Liver (tissue), 9 donors: Measurements from ENCODE around the gene STEAP3. TPM values are rescaled to one million over a fixed set of nuclear protein-coding genes. Genes with fewer than 3 reads are reported as not detected.

Source experiments
- DNase-seq: peaks from one replicate; pipeline ENCODE4 v3.0.0-alpha.2; 2017; ENCODE audit warnings: low spot score
- H3K27ac ChIP-seq, 2 donors: one replicate each; pipeline ENCODE4 v1.7.0; 2013; ENCODE audit warnings: inconsistent platforms in 2 of 2, low read length in 2 of 2, control low read depth in 1 of 2, low read depth in 1 of 2, mild to moderate bottlenecking in 1 of 2
- H3K27me3 ChIP-seq, 4 donors: one replicate each; pipeline versions ENCODE4 v1.6.1 to v1.7.0; 2013; ENCODE audit warnings: low read length in 3 of 4, inconsistent platforms in 1 of 4, mild to moderate bottlenecking in 1 of 4, moderate library complexity in 1 of 4; ENCODE audit not compliant: control insufficient read depth in 4 of 4, insufficient read depth in 4 of 4
- H3K36me3 ChIP-seq, 4 donors: one replicate each; pipeline versions ENCODE4 v1.6.1 to v1.7.0; 2013; ENCODE audit warnings: low read length in 3 of 4, mild to moderate bottlenecking in 3 of 4, low read depth in 1 of 4, moderate library complexity in 1 of 4; ENCODE audit not compliant: control insufficient read depth in 4 of 4, insufficient read depth in 3 of 4
- H3K4me1 ChIP-seq, 4 donors: one replicate each; pipeline versions ENCODE4 v1.6.1 to v1.7.0; 2013; ENCODE audit warnings: low read length in 3 of 4, mild to moderate bottlenecking in 3 of 4, moderate library complexity in 1 of 4; ENCODE audit not compliant: control insufficient read depth in 4 of 4, insufficient read depth in 4 of 4
- H3K4me3 ChIP-seq, 3 donors: one replicate each; pipeline versions ENCODE4 v1.6.1 to v1.7.0; 2013; ENCODE audit warnings: low read length in 3 of 3, control low read depth in 1 of 3, low read depth in 1 of 3, mild to moderate bottlenecking in 1 of 3
- H3K9ac ChIP-seq, 2 donors: one replicate each; pipeline ENCODE4 v1.7.0; 2013; ENCODE audit warnings: low read length in 2 of 2, mild to moderate bottlenecking in 2 of 2, moderate library complexity in 2 of 2, control low read depth in 1 of 2, low read depth in 1 of 2
- H3K9me3 ChIP-seq, 4 donors: one replicate each; pipeline versions ENCODE4 v1.6.1 to v1.7.0; 2013; ENCODE audit warnings: low read length in 3 of 4; ENCODE audit not compliant: control insufficient read depth in 4 of 4
- CTCF ChIP-seq: fragments of 150-350 bp; IDR thresholded peaks from 2 replicates; pipeline ENCODE4 v1.5.1; 2017; ENCODE audit warnings: improper control_type of control experiment, low read depth, low read length; ENCODE audit not compliant: missing input control
- EGR1 ChIP-seq, 2 donors: IDR thresholded peaks; 2 replicates each; pipeline ENCODE4 v1.6.1; 2016 to 2018; ENCODE audit warnings: antibody characterized with exemption in 2 of 2, low read depth in 2 of 2
- FOXA1 ChIP-seq: IDR thresholded peaks from 2 replicates; pipeline ENCODE4 v1.6.1; 2016; ENCODE audit warnings: antibody characterized with exemption
- FOXA2 ChIP-seq: IDR thresholded peaks from 2 replicates; pipeline ENCODE4 v1.6.1; 2016; ENCODE audit warnings: antibody characterized with exemption
- HNF4A ChIP-seq, 2 donors: conservative IDR thresholded peaks; 2 replicates each; pipeline ENCODE4 v1.6.1; 2016; ENCODE audit warnings: antibody characterized with exemption in 2 of 2, mild to moderate bottlenecking in 2 of 2
- HNF4G ChIP-seq: IDR thresholded peaks from 2 replicates; pipeline ENCODE4 v1.6.1; 2016; ENCODE audit warnings: antibody characterized with exemption
- JUND ChIP-seq, 2 donors: IDR thresholded peaks; 2 replicates each; pipeline ENCODE4 v1.6.1; 2016; ENCODE audit warnings: antibody characterized with exemption in 2 of 2
- MAX ChIP-seq: IDR thresholded peaks from 2 replicates; pipeline ENCODE4 v1.6.1; 2016; ENCODE audit warnings: antibody characterized with exemption
- NR2F2 ChIP-seq: IDR thresholded peaks from 2 replicates; pipeline ENCODE4 v1.6.1; 2016; ENCODE audit warnings: antibody characterized with exemption
- RAD21 ChIP-seq, 2 donors: IDR thresholded peaks; 2 replicates each; pipeline ENCODE4 v1.6.1; 2016; ENCODE audit warnings: antibody characterized with exemption in 2 of 2, mild to moderate bottlenecking in 2 of 2
- SP1 ChIP-seq: IDR thresholded peaks from 2 replicates; pipeline ENCODE4 v1.6.1; 2018; ENCODE audit warnings: antibody characterized with exemption, mild to moderate bottlenecking
- YY1 ChIP-seq: IDR thresholded peaks from 2 replicates; pipeline ENCODE4 v1.6.1; 2016; ENCODE audit warnings: antibody characterized with exemption, mild to moderate bottlenecking
- ZBTB33 ChIP-seq: IDR thresholded peaks from 2 replicates; pipeline ENCODE4 v1.6.1; 2016; ENCODE audit warnings: antibody characterized with exemption
- WGBS: extraction: QIAGEN DNeasy Blood & Tissue Kit; methylation state at CpG from one replicate; pipeline ENCODE4 v1.1.7; 2013; 5-methylcytosine and 5-hydroxymethylcytosine counted together
- polyA plus RNA-seq, 2 donors: library from polyadenylated mRNA; stranded (reverse) in 1 of 2; unstranded in 1 of 2; fragments of 200-250 nt in 1 of 2; fragments of >200 nt in 1 of 2; fragmentation: Nextera tagmentation in 1 of 2; extraction: Ambion mirVana in 1 of 2; gene quantifications; one replicate each; pipeline versions ENCODE4 v1.2.1 to v1.2.3, GENCODE V29; 2013 to 2015
- total RNA-seq, 2 donors: library from RNA; depleted of rRNA; stranded (reverse); fragments of >200 nt; gene quantifications; one replicate each; pipeline ENCODE4 v1.2.3, GENCODE V29; 2014
- TF ChIP-seq, protein P1 (sequence below): IDR thresholded peaks from 2 replicates; pipeline ENCODE4 v1.6.1; 2016; ENCODE audit warnings: antibody characterized with exemption
- TF ChIP-seq, protein P2 (sequence below): IDR thresholded peaks from 2 replicates; pipeline ENCODE4 v1.6.1; 2016; ENCODE audit warnings: antibody characterized with exemption, mild to moderate bottlenecking
- donor health status: healthy.
- donor health status: healthy.
- donor health status: healthy.
- donor health status: healthy.
- donor health status: healthy.

Gene STEAP3
- total and polyA plus RNA-seq, 4 donors = 44.4 to 158 (median 113) TPM

- H3K9me3 ChIP-seq = no peaks in the 10 kb centered on the region
- no peak for TF ChIP-seq FOXA2
- H3K4me3 ChIP-seq = no peak overlapping the region
- no peaks in the 10 kb centered on the region for H3K4me1 ChIP-seq
- no peak overlapping the region for H3K9ac ChIP-seq
- no peaks in the 10 kb centered on the region for H3K36me3 ChIP-seq
- no peak for DNase-seq
- no peak overlapping the region for H3K27ac ChIP-seq
- H3K27me3 ChIP-seq = no peaks in the 10 kb centered on the region
- WGBS = 95% methylated on average over 6 of the region's 6 CpGs
Measured at GRCh38 chr2:119178776-119179175, 44.9 kb upstream of the STEAP3 start.

DNA sequence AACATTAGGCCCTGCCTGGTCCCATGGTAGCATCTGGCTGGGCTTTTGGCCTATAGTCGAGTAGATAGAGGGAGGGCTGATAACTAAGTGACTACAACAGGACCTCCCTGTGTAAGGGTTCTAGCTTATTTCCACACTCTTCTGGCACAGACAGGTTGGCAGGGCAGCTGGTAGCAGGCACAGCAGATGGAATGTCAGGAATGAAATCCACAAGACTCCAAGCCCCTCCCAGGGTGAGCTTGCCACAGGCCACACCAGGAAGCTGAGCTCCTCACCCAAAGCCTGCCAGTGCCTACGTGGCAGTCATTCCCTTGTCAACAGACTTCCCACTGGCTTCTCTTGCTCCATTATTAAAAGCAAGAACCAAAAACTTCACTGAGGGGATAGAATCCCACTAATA, 44.4 kb upstream of the STEAP3 start:
- Histone ChIP-seq H3K27me3 (no peaks in the 10 kb centered on the region), H3K36me3 (no peaks in the 10 kb centered on the region), H3K9ac (no peak overlapping the region), H3K4me1 (no peaks in the 10 kb centered on the region), H3K27ac (no peak overlapping the region), H3K4me3 (no peak overlapping the region), H3K9me3 (no peaks in the 10 kb centered on the region)
- WGBS = 83% methylated on average over 2 of the region's 2 CpGs
- DNase-seq = no peak
- TF ChIP-seq EGR1 (IDR thresholded peaks at IDR 0.05; ENCODE audit: low read depth in 2 of 2) (no peak), HNF4A (conservative IDR thresholded peaks at IDR 0.05) (no peak), FOXA2 (no peak), CTCF (no peak), FOXA1 (no peak), RAD21 (IDR thresholded peaks at IDR 0.05) (no peak)
- TF ChIP-seq, protein P1, sequence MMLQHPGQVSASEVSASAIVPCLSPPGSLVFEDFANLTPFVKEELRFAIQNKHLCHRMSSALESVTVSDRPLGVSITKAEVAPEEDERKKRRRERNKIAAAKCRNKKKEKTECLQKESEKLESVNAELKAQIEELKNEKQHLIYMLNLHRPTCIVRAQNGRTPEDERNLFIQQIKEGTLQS = no peak
- TF ChIP-seq, protein P2, sequence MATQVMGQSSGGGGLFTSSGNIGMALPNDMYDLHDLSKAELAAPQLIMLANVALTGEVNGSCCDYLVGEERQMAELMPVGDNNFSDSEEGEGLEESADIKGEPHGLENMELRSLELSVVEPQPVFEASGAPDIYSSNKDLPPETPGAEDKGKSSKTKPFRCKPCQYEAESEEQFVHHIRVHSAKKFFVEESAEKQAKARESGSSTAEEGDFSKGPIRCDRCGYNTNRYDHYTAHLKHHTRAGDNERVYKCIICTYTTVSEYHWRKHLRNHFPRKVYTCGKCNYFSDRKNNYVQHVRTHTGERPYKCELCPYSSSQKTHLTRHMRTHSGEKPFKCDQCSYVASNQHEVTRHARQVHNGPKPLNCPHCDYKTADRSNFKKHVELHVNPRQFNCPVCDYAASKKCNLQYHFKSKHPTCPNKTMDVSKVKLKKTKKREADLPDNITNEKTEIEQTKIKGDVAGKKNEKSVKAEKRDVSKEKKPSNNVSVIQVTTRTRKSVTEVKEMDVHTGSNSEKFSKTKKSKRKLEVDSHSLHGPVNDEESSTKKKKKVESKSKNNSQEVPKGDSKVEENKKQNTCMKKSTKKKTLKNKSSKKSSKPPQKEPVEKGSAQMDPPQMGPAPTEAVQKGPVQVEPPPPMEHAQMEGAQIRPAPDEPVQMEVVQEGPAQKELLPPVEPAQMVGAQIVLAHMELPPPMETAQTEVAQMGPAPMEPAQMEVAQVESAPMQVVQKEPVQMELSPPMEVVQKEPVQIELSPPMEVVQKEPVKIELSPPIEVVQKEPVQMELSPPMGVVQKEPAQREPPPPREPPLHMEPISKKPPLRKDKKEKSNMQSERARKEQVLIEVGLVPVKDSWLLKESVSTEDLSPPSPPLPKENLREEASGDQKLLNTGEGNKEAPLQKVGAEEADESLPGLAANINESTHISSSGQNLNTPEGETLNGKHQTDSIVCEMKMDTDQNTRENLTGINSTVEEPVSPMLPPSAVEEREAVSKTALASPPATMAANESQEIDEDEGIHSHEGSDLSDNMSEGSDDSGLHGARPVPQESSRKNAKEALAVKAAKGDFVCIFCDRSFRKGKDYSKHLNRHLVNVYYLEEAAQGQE = no peak

DNA sequence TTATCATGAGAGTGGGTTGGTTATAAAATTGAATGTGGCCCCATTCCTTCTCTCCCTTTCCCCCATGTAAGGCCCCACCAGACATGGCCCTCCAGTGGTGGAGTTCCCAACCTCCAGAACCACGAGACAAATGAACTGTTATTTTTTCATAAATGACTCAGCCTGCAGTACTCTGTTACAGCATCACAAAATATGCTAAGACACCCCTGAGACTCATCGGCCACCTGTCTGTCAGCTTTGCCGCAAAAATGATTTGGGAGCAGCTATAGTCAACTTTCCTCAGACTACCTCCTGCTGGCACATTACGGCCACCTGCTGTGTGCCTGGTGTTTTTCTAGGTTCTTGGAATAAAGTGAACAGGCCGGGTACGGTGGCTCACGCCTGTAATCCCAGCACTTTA, 43.6 kb upstream of the STEAP3 start:
- H3K27me3 ChIP-seq = no peaks in the 10 kb centered on the region
- H3K9ac ChIP-seq = no peak overlapping the region
- H3K9me3 ChIP-seq = no peaks in the 10 kb centered on the region
- WGBS = 94% methylated on average over 7 of the region's 7 CpGs
- no peaks in the 10 kb centered on the region for H3K4me1 ChIP-seq
- H3K4me3 ChIP-seq = no peak overlapping the region
- H3K36me3 ChIP-seq = no peaks in the 10 kb centered on the region
- DNase-seq = no peak
- no peak overlapping the region for H3K27ac ChIP-seq
- TF ChIP-seq FOXA1 = no peak
- no peak for TF ChIP-seq YY1
- TF ChIP-seq SP1 = no peak
- no peak for TF ChIP-seq EGR1 (IDR thresholded peaks at IDR 0.05; ENCODE audit: low read depth in 2 of 2)
- TF ChIP-seq HNF4A (conservative IDR thresholded peaks at IDR 0.05) = no peak
- no peak for TF ChIP-seq HNF4G
- no peak for TF ChIP-seq ZBTB33
- TF ChIP-seq MAX = no peak
- no peak for TF ChIP-seq CTCF
- no peak for TF ChIP-seq JUND (IDR thresholded peaks at IDR 0.05)
- no peak for TF ChIP-seq NR2F2
